HG03442 (cell line): Measurements from ENCODE around the gene ERCC6L2.

Source experiments
- ATAC-seq: cut with Tn5 transposase; IDR thresholded peaks from one replicate; pipeline ENCODE4 v1.9.1; 2021; ENCODE audit warnings: mild to moderate bottlenecking, moderate library complexity; ENCODE audit not compliant: unreplicated experiment

Gene ERCC6L2

GRCh38 chr9:95864852-95865580 is 10.5 kb upstream of the ERCC6L2 start:
- no peak for ATAC-seq

DNA sequence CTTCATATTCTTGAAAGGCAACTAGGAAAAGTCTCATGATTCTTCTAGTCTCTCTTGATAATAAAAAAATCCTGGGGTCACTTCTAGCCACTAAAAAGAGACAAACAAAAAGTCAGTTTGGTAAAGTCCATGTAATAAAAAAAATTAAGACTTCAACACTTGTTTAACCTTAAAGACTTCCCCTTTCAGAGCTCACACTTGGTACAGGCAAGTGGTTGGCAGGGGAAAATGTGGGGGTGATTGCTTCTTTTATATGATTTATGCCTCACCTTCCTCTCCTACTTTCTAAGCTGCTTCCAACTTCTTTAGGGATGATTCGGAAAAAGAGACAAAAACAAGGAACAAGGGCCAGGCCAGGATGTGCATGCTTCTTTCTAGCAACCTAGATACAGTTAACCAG is 5.1 kb upstream of the ERCC6L2 start:
- ATAC-seq: no peak

DNA sequence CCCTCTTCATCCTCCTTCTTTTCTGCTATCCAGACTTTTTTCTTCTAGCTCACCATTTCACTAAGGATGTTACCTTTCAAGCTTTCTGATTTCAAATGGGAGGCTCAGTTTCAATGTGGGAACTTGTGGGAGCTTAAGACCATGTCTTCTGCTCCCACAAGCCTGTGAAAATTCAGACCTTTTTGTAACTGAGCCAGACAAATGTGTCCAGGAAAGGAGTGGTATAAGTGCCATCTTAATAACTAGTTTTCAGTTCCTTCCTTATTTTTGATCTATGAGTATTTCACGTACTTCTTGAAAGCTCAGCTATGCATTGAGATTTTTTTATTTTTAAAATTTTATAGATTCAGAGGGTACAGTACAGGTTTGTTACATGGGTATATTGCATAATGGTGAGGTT is 4.6 kb upstream of the ERCC6L2 start:
- no peak for ATAC-seq

- ATAC-seq: no peak
Measured at GRCh38 chr9:95874303-95874988, 1.0 kb upstream of the ERCC6L2 start.

- peak; percentile 15 for ATAC-seq
Measured at GRCh38 chr9:95874989-95875304, 544 bp upstream of the ERCC6L2 start.

GRCh38 chr9:95876138-95876444 is 600 bp downstream of the ERCC6L2 start:
- ATAC-seq: no peak

- ATAC-seq: no peak
Measured at GRCh38 chr9:95876595-95876994, 1.1 kb downstream of the ERCC6L2 start.

- no peak for ATAC-seq
Measured at GRCh38 chr9:95877984-95878383, 2.5 kb downstream of the ERCC6L2 start.

GRCh38 chr9:95879591-95879990 is 4.1 kb downstream of the ERCC6L2 start:
- no peak for ATAC-seq

DNA sequence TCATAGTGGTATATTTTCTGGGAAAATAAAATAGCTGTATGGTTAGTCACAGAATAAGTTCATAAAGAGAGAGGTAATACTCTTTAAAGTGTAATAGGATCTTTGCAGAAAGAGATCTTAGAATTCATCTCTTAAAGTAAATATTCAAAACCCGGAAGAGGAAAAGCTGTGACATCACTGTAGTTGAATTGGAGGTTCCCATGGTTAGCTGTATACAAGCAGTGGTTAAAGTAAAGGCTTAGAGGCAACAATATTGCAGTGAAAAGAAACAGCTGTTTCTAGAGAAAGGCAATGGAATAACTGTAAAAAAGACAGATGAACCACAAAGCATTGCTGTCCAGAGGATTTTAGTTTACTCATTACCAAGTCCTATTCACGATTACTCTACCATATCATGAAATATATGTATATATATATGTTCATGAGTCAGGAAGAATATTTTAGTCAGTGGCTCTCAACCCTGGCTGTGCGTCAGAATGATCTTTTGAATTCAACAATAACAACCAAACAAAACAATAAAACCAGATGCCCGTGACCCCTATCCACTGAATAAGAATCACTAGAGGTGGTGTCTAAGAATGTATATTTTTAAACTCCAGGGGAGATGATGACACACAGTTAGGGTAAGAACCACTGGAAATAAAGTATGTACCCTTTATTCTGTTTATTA is 4.7 kb downstream of the ERCC6L2 start:
- no peak for ATAC-seq

DNA sequence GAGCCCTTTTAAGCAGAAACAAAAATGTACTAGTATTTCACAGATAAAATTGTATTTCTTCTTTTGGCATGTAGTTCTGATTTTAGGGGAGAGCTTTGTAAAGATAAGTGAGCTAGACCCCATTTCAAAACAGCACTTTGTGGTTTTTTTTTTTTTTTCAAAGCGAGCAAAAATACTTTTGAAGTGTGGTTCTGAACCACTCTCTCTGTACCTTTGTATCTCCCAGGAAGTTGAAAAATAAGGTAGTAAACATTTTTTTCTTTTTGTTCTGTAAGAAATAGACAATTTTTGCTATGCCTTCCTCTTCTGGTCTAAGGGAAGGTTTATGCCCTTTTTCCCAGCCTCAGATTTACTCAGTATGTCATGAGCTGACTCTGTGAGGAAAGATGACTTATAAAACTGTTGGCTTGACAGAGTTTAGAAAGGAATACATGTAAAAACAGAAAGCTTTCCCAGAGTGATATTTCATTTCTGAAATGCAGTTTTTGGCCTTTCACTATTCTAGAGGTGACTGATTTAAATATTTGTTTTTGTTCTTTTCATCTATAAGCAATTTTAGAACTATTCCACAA is 12.5 kb downstream of the ERCC6L2 start:
- no peak for ATAC-seq

GRCh38 chr9:95890594-95890993 is 15.1 kb downstream of the ERCC6L2 start:
- no peak for ATAC-seq

DNA sequence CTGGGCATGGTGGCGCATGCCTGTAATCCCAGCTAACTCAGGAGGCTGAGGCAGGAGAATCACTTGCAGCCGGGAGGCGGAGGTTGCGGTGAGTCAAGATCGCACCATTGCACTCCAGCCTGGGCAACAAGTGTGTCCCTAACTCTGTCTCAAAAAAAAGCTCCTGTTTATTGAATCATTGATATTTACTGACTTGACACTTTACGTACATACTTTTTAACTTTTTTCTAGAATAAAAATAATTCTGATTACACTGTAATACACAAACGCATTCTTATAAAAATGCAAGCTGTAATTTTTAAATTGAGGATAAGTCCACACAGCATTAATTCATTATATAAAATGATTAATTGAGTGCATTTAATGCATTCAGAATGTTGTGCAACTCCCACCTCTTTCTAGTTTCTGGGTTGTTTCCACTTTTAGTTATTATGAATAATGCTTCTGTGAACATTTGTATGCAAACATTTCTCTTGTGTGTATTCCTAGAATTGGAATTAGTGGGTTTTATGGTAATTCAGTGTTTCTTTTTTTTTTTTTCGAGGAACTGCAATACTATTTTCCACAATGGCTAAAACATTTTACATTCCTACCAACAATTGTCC is 15.7 kb downstream of the ERCC6L2 start:
- no peak for ATAC-seq

DNA sequence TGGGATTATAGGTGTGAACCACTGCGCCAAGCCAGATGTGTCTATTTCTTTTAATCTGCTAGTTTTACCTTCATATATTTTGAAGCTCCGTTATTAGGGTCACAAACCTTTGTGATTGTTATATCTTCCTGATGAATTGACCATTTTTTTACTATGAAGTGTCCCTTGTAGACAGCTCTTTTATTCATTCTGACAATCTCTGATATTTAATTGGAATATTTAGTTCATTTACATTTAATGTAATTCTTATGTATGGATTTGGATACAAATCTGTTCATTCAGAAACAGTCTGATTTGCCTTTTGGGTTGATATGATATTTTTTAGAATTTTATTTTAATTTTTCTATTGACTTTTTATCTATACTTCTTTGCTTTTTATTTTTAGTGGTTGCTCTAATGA is 17.2 kb downstream of the ERCC6L2 start:
- ATAC-seq: no peak

GRCh38 chr9:95896580-95896979 is 21.1 kb downstream of the ERCC6L2 start:
- ATAC-seq: no peak

- no peak for ATAC-seq
Measured at GRCh38 chr9:95901506-95901905, 26.0 kb downstream of the ERCC6L2 start.

- ATAC-seq: no peak
Measured at GRCh38 chr9:95903398-95903797, 27.9 kb downstream of the ERCC6L2 start.

- no peak for ATAC-seq
Measured at GRCh38 chr9:95907794-95908193, 32.3 kb downstream of the ERCC6L2 start.

- no peak for ATAC-seq
Measured at GRCh38 chr9:95910023-95910707, 34.7 kb downstream of the ERCC6L2 start.

DNA sequence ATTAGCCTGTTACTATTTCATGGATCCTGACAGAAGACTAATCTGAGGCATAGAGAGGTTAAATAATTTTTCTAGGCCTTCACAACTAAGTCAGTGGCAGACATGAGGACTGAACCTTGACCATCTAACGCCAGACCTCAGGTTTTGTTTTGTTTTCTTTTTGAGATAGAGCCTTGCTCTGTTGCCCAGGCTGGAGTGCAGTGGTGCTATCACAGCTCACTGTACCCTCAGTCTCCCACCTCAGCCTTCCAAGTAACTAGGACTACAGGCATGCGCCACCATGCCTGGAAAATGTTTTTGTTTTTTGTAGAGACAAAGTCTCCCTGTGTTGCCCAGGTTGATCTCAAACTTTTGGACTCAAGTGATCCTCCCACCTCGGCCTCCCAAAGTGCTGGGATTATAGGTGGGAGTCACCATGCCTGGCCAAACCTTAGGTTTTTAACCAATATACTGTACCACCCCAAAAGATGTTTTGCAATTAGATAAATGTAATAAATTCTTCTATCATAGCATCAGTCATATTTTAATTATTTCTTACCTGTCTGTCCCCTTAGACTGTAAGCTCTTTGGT is 35.4 kb downstream of the ERCC6L2 start:
- ATAC-seq: no peak

- ATAC-seq: no peak
Measured at GRCh38 chr9:95912773-95913172, 37.3 kb downstream of the ERCC6L2 start.
